ENCODE data around the gene BTBD9.

DNA sequence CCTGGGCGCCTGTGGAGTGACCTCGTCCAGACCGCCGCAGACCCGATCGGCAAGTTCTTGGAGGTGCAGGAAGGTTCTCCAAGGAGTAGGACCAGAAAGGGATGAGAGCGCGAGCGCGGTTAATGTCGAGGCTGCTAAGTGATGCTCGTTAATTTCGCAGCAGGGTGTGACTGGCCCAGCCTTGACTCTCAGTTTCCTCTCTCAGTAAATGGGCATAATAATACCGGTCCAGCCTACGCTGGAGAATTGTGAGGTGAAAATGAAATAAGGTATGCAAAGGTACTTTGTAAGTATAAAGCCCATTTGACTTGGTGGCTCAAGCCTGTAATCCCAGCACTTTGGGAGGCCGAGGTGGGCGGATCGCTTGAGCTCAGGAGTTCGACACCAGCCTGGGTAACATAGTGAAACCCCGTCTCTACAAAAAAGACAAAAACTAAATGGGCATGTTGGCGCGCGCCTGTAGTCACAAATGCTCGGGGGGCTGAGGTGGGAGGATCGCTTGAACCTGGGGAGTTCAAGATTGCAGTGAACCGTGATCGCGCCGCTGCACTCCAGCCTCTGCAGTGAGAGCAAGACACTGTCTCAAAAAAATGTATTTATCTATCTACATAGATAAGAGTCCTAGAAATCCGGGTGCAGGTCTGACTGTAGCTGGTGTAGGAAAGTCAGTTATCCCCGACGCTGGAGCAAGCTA, 634 bp upstream of the BTBD9 start:
- TF ChIP-seq, protein P1, sequence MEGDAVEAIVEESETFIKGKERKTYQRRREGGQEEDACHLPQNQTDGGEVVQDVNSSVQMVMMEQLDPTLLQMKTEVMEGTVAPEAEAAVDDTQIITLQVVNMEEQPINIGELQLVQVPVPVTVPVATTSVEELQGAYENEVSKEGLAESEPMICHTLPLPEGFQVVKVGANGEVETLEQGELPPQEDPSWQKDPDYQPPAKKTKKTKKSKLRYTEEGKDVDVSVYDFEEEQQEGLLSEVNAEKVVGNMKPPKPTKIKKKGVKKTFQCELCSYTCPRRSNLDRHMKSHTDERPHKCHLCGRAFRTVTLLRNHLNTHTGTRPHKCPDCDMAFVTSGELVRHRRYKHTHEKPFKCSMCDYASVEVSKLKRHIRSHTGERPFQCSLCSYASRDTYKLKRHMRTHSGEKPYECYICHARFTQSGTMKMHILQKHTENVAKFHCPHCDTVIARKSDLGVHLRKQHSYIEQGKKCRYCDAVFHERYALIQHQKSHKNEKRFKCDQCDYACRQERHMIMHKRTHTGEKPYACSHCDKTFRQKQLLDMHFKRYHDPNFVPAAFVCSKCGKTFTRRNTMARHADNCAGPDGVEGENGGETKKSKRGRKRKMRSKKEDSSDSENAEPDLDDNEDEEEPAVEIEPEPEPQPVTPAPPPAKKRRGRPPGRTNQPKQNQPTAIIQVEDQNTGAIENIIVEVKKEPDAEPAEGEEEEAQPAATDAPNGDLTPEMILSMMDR (conservative IDR thresholded peaks at IDR 0.05; ENCODE audit: low read depth, low read length) = no peak
- TF ChIP-seq EZH2 (IDR thresholded peaks at IDR 0.05; ENCODE audit: low read length, unreplicated experiment) (no peak), EZH2phosphoT487 (IDR thresholded peaks at IDR 0.05; ENCODE audit: borderline replicate concordance, low read length) (no peak)

Measured in PC-3 (cell line).